HG03457 (cell line): Measurements from ENCODE around the gene BCAT1.
A peak's percentile ranks its signal among the peaks of the same experiment; 100 is the strongest.

ENCODE experiments used
- ATAC-seq: cut with Tn5 transposase; IDR thresholded peaks from one replicate; pipeline ENCODE4 v1.9.1; 2021; ENCODE audit warnings: moderate number of reproducible peaks; ENCODE audit not compliant: unreplicated experiment

Gene BCAT1, protein sequence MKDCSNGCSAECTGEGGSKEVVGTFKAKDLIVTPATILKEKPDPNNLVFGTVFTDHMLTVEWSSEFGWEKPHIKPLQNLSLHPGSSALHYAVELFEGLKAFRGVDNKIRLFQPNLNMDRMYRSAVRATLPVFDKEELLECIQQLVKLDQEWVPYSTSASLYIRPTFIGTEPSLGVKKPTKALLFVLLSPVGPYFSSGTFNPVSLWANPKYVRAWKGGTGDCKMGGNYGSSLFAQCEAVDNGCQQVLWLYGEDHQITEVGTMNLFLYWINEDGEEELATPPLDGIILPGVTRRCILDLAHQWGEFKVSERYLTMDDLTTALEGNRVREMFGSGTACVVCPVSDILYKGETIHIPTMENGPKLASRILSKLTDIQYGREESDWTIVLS

GRCh38 chr12:24948757-24949722, at the start of gene BCAT1:
BCAT1 (minus strand) TSS chr12:24949101; CDS start chr12:24948932, 169 bp downstream.
- ATAC-seq, result no peak

DNA sequence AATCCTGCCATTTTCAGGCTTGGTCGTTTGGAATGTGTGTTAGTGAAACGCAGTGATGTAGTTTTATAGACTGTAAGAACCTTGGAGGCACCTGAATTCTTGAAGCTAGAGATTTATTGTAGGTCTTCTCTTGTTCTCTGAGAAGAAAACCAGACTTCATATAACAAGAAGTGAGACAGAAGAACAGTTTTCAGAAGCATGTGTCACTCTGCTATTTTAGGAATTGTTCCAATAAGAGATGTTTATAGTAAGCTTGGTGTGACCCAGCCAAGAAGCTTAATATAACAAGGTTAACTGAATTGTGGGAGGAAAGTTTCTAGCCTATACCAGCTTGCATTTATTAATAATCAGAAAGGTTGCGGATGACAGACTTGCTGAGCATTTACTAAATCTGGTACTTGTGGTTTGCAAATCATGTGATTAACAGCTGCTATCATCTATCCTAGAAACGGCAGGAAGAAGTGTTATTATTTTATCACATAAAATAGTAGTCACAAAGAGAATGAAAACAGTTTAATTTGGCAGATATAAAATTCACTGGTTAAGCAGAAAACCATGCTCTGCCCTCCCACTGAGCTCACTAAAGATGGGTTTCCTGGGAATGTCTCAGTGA, 49.2 kb upstream of the BCAT1 start:
- ATAC-seq, result peak; percentile 87

DNA sequence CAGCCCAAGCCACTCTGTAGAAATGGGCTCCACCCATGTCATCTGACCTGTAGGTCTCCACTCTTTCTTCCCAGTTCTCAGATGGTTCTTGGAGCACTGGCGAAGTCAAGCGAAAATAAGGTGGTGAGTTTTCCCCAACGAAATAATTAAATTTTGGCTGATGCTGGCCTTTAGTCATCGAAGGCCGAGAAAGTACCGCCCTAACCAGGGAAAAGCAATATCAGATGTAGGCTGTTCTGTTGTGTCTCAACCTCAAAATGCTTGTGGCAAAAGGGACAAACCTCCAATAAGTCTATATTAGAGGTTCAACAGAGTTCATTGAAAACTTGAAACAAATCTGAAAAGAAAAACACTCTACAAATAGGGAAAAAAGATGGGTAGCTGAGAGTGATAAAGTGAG, 48.6 kb upstream of the BCAT1 start:
- no peak for ATAC-seq

GRCh38 chr12:24996820-24997219, 47.9 kb upstream of the BCAT1 start:
- no peak for ATAC-seq

DNA sequence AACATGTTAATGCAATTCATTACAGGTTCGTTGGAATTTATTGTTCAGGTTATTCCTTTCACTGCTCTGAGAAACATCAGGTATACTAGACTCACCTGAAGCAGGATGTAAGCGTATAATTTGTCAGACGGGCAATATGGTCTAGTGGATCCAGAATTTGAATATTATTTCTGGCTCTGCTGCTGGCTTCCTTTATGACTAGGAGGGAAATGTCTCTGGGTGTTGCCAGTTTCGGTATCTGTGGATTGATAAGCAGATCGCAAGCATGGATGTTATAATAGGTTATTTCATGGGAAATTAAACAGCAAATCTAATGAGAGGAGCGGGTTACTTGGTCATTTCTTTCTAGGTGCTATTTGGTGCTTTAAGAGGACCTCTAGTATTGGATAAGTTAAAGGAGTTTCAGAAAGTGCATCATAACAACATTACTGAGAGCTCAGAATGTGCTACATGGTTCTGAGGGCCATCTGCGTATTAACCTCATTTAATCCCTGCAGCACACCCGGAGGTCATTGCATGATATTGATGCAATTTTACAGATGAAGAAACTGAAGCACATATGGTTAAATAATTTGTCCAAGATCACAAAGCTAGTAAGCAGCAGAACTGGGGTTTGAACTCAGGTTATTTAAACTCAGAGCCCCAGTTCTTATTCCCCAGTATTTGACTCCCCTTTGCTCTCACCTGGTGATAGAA, 47.3 kb upstream of the BCAT1 start:
- ATAC-seq, result no peak

DNA sequence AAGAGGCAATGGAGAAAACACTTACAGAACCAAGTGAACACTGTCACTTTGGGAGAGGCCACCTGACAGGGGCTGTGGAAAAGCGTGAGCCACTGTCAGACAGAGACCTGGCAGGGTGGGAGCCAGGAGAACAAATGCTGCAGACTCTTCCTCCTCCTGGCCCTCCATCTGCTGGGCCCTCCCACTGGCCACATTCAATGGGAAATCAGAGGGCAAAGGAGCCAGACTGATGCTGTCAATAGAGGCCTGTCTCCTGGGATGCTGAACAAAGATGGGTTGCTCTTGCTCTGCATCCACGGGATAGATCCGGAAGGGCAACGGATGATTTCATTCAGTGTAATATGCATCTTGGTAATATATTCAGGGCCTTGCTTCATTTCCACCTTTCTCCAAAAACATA, 44.9 kb upstream of the BCAT1 start:
- no peak for ATAC-seq

DNA sequence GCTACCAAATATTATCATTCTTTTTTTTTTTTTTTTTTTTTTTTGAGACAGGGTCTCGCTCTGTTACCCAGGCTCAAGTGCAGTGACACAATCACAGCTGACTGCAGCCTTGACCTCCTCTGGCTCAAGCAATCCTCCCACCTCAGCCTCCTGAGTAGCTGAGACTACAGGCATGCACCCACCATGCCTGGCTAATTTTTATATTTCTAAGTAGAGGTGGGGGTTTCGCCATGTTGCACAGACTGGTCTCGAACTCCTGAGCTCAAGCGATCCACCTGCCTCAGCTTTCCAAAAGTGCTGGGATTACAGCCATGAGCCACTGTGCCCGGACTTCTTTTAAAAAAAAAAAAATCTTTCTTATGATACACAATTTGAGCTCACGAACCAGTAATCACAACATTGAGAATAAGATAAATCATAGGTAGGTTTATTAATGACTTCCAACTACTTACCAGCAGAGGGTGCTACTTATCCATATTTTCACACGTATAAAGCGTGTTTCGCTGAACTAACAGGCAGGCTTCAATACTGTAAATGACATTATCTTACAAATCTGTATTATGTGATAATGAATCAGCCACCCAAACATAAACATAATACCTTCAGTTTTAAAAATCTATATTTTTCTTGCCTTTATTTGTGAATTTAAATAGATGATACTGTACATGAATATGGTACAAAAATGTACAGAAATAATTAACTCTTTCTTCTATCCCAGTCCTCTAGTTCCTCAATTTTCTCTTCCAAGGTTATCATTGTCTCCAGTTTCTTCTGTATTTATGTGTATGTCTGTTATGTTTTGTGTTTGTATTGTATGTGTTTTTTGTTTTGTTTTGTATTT, 42.5 kb upstream of the BCAT1 start:
- peak; percentile 47 for ATAC-seq

GRCh38 chr12:24989216-24989615, 40.3 kb upstream of the BCAT1 start:
- no peak for ATAC-seq

GRCh38 chr12:24982250-24982649, 33.3 kb upstream of the BCAT1 start:
- no peak for ATAC-seq

DNA sequence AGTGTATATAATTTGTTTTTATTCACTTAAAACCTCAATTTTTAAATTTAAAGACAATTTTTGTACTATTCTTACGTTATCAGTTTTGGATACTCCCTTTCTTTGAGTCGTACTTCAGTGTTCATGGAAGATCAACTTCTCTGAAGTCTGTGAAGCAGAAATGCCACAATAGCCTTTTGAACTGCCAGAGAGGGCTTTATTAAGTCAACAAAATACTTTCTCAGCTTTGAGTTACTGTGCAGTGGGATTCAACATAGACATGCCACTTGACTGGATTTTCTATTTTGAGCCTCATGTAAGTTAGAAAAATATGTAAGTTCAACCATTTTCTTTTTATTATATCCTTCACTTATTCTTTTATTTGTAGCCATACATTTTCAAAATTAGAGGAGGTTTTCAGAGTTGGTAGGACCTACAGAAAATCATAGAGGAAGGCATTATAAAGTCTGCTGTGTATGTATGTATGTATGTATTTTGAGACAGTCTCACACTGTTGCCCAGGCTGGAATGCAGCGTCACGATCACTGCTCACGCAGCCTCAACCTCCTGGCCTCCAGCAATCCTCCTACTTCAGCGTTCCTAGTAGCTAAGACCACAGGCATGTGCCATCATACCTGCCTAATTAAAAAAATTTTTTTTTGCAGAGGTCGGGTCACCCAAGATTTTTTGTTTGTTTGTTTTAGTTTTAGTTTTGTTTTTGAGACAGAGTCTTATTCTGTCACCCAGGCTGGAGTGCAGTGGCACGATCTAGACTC, 31.3 kb upstream of the BCAT1 start:
- no peak for ATAC-seq

DNA sequence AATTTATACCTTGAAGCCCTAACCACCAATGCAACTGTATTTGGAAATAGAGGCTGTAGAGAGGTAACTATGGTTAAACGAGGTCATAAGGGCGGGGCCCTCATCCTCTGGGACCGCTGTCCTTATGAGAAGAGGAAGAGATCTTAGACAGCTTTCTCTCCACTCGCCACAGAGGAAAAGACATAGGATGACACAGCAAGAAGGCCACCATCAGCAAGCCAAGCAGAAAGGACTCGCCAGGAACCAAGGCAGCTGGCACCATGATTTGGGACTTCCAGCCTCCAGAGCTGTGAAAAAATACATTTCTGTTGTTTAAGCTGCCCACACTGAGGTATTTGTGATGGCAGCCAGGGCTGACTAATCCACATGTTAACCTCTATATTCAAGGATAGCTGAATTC, 30.4 kb upstream of the BCAT1 start:
- ATAC-seq, result no peak

GRCh38 chr12:24977711-24978110, 28.8 kb upstream of the BCAT1 start:
- no peak for ATAC-seq

GRCh38 chr12:24977060-24977459, 28.2 kb upstream of the BCAT1 start:
- no peak for ATAC-seq

DNA sequence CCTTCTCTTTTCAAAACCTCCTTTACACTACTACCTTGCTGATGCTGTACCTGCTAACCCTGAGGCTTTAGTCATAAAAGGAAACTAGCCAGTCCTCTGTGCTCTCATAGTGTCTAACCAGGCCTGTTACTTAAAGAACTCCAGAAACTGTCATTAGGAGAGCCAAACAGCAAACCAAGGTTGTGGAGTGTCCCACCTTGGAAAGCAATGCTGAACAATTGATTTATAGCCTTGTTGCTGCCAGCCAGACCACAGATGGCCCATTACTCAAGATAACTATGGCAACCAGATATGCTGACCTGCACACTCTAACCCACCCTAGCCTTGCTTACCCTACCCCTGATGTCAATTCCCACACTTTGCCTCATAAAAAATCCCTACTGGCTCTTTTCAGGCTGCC, 26.5 kb upstream of the BCAT1 start:
- ATAC-seq, result no peak

- no peak for ATAC-seq
These were observed 25.3 kb upstream of the BCAT1 start for GRCh38 chr12:24974216-24974615.

- no peak for ATAC-seq
These were observed 23.2 kb upstream of the BCAT1 start for GRCh38 chr12:24972078-24972477.

- ATAC-seq, result no peak
These were observed 21.3 kb upstream of the BCAT1 start for GRCh38 chr12:24970177-24970576.

DNA sequence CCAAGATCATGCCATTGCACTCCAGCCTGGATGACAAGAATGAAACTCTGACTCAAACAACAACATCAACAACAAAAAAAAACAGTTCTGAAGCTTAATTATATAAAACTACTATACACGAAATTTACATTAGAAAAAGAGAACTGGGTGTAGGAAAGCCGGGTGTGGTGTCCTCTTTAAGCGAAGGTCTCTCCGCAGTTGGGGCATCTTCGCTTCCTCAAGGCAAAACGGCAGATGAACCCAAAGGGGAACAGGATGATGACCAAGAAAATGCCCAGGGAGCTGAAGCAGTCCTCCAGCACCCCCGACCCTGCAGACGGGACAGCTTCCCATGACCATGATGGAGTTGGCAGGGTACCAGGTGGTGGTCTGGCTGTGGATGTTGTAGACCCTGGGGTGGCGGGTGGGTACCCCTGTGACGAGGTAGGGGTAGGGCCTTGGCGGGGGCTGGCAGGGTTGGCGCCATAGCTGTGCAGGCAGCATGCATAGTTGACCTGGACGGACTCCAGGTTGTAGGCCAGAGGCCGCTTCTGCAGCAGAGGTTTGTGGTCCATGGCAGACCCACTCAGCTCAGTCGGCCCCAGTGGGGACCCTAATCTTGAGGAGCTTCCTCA, 18.2 kb upstream of the BCAT1 start:
- no peak for ATAC-seq

DNA sequence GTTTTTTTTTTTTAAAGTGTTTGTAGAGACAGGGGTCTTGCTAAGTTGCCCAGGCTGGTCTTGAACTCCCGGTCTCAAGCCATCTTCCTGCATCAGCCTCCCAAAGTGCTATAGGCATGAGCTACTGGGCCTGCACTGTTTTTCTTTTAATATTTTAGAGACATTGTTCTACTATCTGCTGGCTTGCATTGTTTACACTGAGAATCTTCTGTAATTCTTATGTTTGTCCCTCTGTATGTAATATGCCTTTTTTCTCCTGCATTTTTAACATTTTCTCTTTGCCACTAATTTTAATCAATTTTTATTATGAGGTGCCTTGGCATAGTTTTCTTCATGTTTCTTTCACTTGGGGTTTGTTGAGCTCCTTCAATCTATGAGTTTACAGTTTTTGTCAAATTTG, 15.4 kb upstream of the BCAT1 start:
- ATAC-seq, result no peak
